ENCODE data around the gene XYLT1.

Gene XYLT1

GRCh38 chr16:17348042-17348783 lies 122.5 kb downstream of the XYLT1 start:
- no peak for TF ChIP-seq CTCF (conservative IDR thresholded peaks at IDR 0.05; ENCODE audit: low read depth, low read length)
- DNase-seq (ENCODE audit: low read depth): no peak
- no peak overlapping the region for H3K4me3 ChIP-seq (ENCODE audit: low read depth, low read length)

DNA sequence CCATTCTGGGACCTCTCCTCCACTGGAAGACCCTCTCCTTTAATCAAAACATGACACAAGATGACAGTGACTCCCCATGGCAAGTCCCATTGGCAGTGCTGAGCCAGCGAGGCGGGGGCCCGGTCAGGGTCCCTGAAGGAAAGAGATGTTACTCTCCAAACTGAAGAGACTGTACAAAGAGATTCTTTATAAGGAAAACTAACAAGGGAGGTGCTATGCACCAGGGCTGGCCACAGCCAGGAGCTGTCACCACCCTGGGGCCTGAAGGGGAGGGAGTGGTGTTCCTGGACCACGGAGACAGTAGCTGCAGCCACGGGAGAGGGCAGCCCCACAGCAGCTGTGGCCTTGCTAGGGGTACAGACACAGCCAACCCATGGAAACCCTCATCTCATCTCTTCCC lies 123.1 kb downstream of the XYLT1 start:
- DNase-seq (ENCODE audit: low read depth): no peak
- no peak for TF ChIP-seq CTCF (conservative IDR thresholded peaks at IDR 0.05; ENCODE audit: low read depth, low read length)
- H3K4me3 ChIP-seq (ENCODE audit: low read depth, low read length): no peak overlapping the region

DNA sequence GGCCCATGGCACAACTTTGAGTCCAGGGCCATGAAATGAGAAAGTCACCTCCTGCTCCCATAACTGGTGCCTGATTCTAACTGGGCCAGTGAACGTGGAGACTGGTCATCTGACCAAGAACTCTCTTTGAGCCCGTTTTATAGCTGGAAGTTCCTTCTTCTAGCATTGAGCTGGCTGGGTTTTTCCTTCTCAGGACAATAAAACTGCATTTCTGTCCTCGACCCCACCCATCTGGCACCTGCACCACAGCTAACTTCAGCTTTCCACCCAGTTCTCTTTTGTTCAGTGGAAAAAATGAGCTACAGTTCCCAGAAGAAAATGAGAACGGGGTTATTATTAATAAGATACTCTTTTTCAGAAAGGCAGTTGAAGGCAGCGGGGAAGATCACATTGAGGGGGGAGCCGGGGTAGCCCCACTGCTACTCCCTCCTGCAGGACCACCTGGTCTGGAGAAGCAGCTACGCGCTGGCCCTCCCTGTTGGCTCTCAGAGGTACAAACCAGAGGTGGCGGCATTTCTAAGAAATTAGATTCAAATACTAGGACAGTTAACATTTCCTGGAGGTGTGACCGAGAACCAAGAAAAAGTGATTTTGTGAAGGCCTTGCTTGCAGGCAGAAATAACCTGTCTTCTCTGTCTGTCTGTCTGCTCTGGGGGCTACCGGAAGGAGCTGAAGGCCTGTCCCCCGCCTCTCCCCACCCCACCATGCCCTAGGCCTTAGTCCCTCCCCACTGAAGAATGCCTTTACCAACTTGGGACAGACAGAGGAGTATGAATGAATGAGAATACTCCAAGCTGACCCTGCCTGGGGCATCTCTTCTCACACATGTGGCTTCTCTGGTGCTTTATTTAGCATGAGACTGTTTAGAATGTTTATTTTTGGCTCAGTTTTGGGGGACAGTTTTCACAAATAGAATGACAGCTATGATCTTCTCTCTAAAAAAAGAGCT lies 123.9 kb downstream of the XYLT1 start:
- no peak for DNase-seq (ENCODE audit: low read depth)
- no peak for TF ChIP-seq CTCF (conservative IDR thresholded peaks at IDR 0.05; ENCODE audit: low read depth, low read length)
- no peak overlapping the region for H3K4me3 ChIP-seq (ENCODE audit: low read depth, low read length)

DNA sequence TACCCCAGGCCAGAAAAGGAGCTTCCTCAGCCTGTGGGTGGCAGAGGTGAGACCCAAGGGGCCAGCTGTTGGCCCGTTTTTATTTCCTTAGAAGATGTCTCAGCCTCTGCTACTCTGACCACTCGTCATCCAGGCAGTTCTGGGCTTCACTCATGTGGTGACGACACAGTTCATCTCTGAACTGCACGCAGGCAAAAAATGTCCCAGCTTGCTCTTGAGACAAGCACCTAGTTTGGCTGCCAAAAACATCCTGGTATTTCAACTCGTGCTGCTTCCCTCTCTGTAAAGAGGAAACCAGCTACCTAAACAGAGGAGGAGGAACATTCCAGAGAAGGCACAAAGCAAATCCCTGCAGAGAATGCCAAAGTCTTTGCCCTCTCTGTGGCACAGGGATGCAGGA lies 125.7 kb downstream of the XYLT1 start:
- peak; percentile 12 for DNase-seq (ENCODE audit: low read depth)
- no peak for TF ChIP-seq CTCF (conservative IDR thresholded peaks at IDR 0.05; ENCODE audit: low read depth, low read length)
- H3K4me3 ChIP-seq (ENCODE audit: low read depth, low read length): no peak overlapping the region

GRCh38 chr16:17343728-17344127 lies 127.0 kb downstream of the XYLT1 start:
- no peak overlapping the region for H3K4me3 ChIP-seq (ENCODE audit: low read depth, low read length)
- TF ChIP-seq CTCF (conservative IDR thresholded peaks at IDR 0.05; ENCODE audit: low read depth, low read length): no peak
- no peak for DNase-seq (ENCODE audit: low read depth)

DNA sequence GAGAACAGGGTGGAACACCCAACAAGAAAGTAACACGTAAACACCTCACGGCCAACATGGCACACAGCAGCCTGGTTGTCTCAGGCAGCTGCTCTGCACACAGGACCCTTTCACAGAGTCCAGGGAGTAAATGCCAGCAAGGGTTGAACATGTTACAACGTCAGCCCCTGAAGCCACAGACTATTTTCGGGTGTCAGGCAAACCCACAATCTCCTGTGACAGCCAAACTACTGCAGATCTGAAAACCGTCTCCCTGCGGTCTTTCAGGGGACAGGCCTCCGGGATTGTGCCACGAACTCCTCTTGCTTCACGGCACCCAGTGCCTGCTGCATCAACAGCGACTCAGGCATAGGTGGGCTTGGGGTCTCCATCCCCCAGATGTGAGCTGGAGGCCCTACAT lies 127.7 kb downstream of the XYLT1 start:
- TF ChIP-seq CTCF (conservative IDR thresholded peaks at IDR 0.05; ENCODE audit: low read depth, low read length): no peak
- no peak for DNase-seq (ENCODE audit: low read depth)
- no peak overlapping the region for H3K4me3 ChIP-seq (ENCODE audit: low read depth, low read length)
